CD4-positive, alpha-beta T cell treated with Interleukin-17A for 4 hours (primary cell): Measurements from ENCODE around the gene C11orf68.
A peak's percentile ranks its signal among the peaks of the same experiment; 100 is the strongest.

Source experiments
- DNase-seq: peaks from one replicate; pipeline ENCODE4 v3.0.0-alpha.2; 2020; ENCODE audit warnings: mixed read lengths

Gene C11orf68

DNA sequence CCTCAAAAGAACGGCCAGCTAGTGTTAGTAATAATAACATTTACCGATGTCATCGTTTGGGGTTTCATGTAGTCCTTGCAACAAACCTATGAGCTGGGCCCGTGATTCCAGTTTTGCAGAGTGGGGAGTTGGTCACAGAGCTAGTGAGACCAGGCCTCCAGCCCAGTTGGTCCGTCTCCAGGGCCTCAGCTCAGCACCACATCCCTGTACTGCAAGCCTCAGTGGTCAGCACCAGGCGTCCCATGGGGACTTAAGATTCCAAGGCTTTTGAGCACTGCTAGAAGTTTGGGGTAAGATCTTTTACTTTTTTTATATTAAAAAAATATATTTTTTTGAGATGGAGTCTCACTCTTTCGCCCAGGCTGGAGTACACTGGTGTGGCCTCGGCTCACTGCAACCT lies 25.3 kb upstream of the C11orf68 start:
- DNase-seq = no peak

- no peak for DNase-seq
Measured at GRCh38 chr11:65942531-65942930, 23.7 kb upstream of the C11orf68 start.

DNA sequence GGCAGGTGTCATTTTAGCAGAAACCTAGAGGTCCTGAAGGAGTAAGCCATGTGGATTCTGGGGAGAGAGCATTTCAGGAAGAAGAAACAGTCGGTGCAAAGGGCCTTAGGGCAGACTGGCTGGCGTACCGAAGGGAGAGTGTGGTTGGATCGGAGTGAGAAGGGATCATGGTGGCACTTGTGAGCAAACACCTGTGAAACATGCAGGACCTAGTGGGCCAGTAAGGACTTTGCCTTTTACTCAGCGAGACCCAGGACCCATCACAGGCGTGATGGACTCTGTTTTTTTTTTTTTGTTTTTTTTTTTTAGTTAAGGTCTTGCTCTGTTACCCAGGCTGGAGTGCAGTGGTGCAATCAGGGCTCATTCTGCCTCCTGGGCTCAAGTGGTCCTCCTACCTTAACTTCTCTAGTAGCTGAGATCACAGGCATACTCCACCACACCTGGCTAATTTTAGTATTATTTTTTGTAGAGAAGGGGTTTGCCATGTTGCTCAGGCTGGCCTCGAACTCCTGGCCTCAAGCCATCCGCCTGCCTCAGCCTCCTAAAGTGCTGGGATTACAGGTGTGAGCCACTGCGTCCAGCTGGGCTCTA lies 23.0 kb upstream of the C11orf68 start:
- no peak for DNase-seq

DNA sequence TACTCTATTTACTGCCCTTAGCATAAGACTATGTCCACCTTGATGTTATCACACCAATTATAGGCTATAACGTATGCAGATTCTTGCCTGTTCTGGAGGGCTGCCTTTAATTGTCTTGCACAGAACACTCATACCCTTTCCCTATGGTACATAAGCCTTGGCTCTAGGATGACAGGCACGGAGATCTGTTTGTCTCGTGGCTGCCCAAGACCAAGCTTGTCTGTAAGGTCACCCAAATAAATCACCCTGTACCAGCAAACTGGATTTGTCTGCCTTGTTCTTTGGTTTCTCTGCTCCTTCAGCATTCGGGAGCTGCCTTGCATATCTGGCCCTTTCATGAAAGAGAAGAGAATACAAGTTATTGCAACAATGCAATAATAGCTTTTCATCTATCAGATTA lies 18.9 kb upstream of the C11orf68 start:
- DNase-seq = no peak

DNA sequence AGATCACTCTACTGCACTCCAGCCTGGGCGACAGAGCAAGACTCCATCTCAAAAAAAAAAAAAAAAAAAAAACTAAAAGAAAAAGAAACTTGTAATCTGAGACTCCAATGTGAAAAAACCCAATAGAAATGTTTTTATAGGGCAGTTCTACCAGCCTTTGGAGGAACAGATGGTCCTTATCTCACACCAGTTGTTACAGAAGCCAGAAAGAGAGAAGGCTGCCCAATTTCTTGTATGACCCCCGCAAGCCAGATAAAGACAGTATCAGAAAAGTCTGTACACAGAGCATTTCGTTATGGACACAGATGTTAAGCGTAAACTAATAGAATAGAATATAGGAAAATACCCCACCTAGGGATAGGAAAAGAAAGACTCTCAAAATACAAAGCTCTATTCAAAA lies 15.2 kb upstream of the C11orf68 start:
- no peak for DNase-seq

DNA sequence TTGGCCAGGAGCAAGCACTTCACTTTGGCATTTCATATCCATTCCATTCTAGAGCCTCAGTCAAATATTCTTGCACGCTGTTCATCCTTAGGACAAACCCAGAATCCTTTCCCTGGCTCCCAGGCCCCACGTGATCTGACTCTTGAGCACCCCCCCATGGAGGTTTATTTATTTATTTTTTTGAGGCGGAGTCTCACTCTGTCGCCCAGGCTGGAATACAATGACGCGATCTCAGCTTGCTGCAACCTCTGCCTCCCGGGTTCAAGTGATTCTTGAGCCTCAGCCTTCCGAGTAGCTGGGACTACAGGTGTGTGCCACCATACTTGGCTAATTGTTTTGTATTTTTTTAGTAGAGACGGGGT lies 13.7 kb upstream of the C11orf68 start:
- no peak for DNase-seq

GRCh38 chr11:65931773-65932557 lies 13.1 kb upstream of the C11orf68 start:
- no peak for DNase-seq

- DNase-seq = peak; percentile 17
Measured at GRCh38 chr11:65928667-65929066, 9.8 kb upstream of the C11orf68 start.

DNA sequence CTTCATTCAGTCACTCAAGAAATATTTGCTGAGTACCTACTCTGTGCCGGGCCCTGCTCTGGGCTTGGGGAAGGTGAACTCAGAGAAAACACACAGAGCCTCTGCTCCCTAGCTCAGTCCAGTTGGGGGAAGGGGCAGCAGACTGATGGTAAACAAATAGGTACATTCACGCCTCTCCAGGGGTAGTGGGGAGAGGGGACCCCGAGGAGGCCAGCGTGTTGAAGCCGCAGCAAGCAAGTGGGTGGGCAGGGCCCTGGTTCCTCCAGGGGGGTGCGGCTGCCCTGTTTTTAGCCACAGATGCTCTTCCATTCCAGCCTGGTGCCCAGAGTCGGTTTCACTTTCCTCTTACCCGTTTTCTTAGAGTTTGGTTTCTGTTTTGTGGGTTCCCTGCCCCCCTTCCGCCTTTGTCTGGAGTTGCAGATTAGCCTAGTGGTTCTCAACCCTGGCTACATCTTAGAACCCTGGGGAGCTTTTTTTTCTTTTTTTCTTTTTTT lies 9.1 kb upstream of the C11orf68 start:
- DNase-seq = peak; percentile 87

GRCh38 chr11:65925397-65925796 lies 6.5 kb upstream of the C11orf68 start:
- DNase-seq = no peak

- no peak for DNase-seq
Measured at GRCh38 chr11:65922565-65922964, 3.7 kb upstream of the C11orf68 start.

GRCh38 chr11:65921876-65922275 lies 3.0 kb upstream of the C11orf68 start:
- no peak for DNase-seq

GRCh38 chr11:65921033-65921555 lies 2.2 kb upstream of the C11orf68 start:
- DNase-seq = no peak

GRCh38 chr11:65920372-65920802 lies 1.5 kb upstream of the C11orf68 start:
- DNase-seq = no peak

GRCh38 chr11:65919573-65920371 lies 910 bp upstream of the C11orf68 start:
- DNase-seq = peak; percentile 70

DNA sequence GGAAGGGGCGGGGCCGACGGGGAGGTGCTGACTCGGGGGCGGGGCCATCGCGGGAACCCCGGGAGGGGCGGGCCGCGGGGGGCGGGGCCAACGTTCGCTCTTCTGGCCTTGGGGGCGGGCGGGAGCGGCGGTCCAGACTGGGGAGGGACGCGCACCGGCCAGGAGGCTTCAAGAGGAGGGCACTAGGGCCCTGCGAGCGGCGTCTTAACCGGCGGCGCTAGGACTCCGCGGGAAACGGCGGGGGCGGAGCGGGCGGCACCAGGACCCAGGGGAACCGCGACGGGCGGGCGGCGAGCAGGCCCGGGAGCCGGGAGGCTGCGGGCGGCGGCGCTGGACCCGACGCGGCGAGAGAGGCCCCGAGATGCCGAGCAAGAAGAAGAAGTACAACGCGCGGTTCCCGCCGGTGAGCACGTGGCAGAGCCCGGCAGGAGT lies 295 bp upstream of the C11orf68 start, which contains the start of gene DRAP1:
DRAP1 (plus strand) TSS at position 286 of the 432 bp plus-strand sequence; CDS start at position 362, 76 bp downstream.
- DNase-seq = peak; percentile 100

GRCh38 chr11:65917434-65918210 lies 1.2 kb downstream of the C11orf68 start:
- no peak for DNase-seq

- DNase-seq = no peak
Measured at GRCh38 chr11:65917077-65917433, 1.8 kb downstream of the C11orf68 start.

- no peak for DNase-seq
Measured at GRCh38 chr11:65916391-65916790, 2.5 kb downstream of the C11orf68 start.

DNA sequence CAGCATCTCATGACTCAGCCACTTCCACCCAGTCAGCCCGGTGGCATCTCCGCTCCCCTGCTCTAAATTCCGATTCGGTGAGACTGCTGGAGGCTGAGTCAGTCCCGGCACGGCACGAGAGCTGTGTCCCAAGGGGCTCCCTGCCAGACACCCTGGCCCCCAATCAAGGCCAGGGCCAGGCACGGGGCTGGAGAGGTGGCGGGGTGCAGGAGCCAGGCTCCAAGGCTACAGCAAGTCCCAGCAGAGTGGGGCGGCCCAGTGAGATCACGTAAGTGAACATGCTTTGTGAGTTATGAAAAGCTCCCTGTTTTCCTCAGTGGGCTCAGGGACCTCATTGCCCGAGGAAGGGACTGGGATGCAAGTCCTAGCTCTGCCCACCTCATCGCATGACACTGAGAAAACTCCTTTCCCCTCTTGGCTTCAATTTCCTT lies 3.0 kb downstream of the C11orf68 start:
- DNase-seq = peak; percentile 39

DNA sequence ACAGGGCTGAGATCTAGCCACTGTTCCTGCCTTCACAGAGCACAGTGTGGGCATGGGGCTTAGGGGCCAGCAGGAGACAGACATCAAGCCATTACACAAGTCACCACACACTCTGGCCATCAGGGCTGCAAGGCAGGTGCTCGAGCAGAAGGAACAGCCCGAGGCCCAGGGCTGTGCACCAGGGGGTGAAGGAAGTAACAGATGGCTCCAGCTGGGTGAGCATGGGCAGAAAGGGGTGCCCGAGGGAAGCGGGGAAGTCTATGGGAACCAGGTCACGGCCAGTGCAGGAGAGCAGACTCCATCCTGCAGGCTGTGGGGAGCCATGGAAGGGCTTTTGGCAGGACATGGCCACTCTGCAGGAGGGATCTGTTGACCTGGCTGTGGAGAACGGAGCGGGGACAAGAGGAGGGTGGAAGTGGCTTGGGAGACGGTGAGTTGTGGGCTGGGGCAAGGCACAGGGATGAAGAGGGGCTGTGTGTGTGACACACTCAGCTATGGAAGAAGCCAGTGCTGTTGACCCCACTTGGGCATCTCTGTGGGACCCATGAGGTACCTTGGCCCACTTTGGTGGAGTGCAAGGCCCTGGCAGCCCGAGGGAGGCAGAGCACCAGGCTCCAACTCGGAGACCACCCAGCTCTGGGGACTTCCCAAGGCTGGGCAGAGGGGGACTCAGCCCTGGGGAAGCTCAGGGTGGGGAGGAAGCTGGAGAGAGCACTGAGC lies 3.6 kb downstream of the C11orf68 start:
- no peak for DNase-seq

DNA sequence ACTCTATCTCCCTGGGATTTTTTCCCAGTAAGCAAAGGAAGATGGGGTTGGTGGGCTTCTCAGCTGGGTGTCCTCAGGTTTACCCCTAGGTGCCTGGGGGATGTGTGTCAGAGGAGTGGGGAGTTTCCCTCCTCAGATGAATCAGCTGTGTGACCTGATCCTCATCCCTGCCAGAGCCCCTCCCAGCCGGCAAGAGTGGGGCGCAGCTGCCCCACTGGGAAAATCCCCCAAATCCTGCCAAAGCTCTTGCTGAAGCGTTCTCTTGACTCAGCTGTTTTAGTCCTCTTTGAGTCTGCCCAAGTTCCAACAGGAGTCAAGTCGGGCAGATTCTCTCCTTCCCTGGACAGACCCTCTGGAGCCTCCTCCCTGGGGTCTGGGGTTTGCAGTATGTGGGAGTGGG lies 6.0 kb downstream of the C11orf68 start:
- no peak for DNase-seq
